HG02973 (cell line): ENCODE measurements around the gene ZSCAN5C.
"Not testable (repeated sequence)": the region's sequence is repeated elsewhere in the genome, so short reads cannot be mapped to it uniquely, and the experiment has no call there.

Experiments
- ATAC-seq: cut with Tn5 transposase; IDR thresholded peaks from one replicate; pipeline ENCODE4 v1.9.1; 2021; ENCODE audit warnings: moderate library complexity; ENCODE audit not compliant: unreplicated experiment

Gene ZSCAN5C

GRCh38 chr19:56201973-56202372, at the start of gene ZSCAN5C:
TSS of gene ZSCAN5C (plus strand) at chr19:56202273. CDS start at chr19:56205914, 3,641 bp downstream.
- ATAC-seq = no peak

GRCh38 chr19:56152644-56153043, 49.4 kb upstream of the ZSCAN5C start:
- ATAC-seq = no peak

- no peak for ATAC-seq
Observed at GRCh38 chr19:56153507-56153906, 48.6 kb upstream of the ZSCAN5C start.

DNA sequence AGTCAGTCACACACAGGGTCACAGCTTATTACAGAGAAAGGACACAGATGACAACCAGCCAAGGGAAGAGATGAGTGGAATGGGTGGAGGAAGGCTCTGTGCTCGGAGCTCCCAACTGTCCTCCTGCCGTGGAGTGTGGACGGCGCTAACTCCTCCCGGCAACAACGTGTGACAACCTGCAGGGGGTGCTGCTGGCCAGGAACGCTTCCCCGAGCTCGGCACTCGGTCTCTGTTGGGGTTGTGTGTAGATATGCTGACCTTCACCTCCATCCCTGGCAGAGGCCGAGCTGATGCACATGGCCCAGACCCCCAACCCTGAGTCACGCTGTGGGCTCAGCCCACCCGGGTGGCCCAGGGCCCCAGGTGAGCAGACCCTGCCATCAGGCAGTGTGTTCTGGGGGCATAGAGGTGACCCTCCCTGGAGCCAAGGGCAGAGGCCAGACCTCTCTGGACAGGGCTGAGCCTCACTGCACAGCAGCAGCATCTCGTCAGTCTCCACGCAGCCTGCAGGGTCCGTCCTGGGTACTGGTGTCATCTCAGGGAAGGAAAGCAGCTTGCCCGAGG, 46.9 kb upstream of the ZSCAN5C start:
- ATAC-seq = no peak

DNA sequence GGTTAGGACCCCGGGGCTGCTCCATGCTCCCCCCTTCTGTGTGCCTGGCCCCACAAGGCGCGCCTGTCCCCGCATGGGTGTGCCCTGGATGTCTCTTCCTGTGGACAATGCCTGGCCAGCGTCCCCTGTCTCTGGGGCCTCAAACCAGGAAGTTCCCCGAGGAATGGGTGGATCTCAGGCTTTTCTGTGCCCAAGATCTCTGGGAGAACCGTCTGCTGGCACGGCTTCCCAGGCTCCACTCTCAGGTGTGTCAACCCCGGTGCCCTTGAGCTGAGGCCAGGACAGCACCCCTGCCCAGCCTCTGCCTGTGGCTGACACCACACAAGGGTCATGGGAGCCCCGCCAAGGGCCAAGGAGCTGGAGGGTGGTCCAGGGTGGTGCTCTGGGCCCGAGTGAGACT, 45.3 kb upstream of the ZSCAN5C start:
- ATAC-seq = no peak

DNA sequence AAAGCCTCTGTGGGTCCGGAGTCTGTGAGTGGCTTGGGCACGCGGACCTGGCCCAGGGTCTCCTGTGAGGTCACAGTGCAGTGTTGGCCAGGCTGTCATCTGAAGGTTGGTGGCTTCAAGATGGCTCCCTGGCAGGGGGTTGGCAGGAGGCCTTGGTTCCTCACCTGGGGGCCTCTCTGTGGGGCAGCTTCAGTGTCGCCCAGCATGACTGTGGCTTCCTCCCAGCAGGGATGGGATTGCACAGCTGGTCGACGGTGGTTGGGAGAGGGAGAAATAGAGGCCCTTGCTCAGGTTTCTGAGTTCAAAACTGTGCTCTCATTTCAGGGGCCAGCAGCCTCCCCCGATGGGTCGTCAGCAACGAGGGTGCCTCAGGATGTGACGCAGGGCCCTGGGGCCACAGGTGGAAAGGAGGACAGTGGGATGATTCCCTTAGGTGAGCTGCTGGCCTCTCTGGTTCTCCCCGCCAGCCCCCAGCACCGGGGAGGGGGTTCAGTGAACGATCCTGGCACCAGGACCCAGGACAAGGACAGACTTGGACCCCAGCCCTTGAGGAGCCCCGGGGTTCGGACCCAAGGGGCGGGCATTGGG, 43.8 kb upstream of the ZSCAN5C start:
- ATAC-seq = no peak

DNA sequence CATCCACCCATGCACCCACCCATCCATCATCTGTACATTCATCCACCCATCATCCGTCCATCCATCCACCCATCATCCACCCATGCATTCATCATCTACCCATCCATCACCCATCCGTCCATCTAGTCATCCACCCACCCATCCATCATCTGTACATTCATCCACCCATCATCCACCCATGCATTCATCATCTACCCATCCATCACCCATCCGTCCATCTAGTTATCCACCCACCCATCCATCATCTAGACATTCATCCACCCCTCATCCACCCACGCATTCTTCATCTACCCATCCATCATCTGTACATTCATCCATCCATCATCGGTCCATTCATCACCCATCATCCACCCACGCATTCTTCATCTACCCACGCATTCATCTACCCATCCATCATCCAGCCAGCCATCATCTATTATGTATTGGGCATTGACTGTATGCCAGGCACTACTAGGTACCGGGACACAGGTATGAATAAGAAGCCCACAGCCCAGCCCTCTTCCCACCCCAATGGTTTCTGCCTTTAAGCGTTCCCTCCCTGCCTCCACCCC, 43.0 kb upstream of the ZSCAN5C start:
- no peak for ATAC-seq

GRCh38 chr19:56159622-56160271, 42.3 kb upstream of the ZSCAN5C start:
- no peak for ATAC-seq

- ATAC-seq = no peak
Observed at GRCh38 chr19:56161534-56161933, 40.5 kb upstream of the ZSCAN5C start.

- ATAC-seq = no peak
Observed at GRCh38 chr19:56162258-56162657, 39.8 kb upstream of the ZSCAN5C start.

GRCh38 chr19:56163097-56163496, 39.0 kb upstream of the ZSCAN5C start:
- no peak for ATAC-seq

GRCh38 chr19:56167064-56167578, 35.0 kb upstream of the ZSCAN5C start:
- ATAC-seq = no peak

DNA sequence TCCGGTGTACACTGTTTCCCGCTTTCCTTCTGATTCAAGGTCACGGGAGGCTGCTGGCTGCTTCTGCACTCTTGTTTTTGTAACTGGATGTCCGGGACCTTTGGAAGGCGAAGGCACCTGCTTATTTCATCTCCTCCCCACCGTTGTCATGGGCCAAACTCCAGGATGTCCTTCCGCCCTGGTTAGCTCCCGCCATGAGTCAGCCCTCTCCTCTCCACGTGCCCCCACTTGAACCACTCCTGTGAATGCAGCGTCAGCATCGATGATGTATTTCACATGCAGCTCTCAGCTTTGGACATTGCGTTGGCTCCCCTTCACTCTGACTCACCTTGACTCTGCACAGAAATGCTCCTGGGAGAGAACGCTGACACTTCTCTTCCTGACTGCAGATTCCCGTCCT, 31.8 kb upstream of the ZSCAN5C start:
- no peak for ATAC-seq

GRCh38 chr19:56174086-56174485, 28.0 kb upstream of the ZSCAN5C start:
- no peak for ATAC-seq

GRCh38 chr19:56174550-56174949, 27.5 kb upstream of the ZSCAN5C start:
- ATAC-seq = no peak

DNA sequence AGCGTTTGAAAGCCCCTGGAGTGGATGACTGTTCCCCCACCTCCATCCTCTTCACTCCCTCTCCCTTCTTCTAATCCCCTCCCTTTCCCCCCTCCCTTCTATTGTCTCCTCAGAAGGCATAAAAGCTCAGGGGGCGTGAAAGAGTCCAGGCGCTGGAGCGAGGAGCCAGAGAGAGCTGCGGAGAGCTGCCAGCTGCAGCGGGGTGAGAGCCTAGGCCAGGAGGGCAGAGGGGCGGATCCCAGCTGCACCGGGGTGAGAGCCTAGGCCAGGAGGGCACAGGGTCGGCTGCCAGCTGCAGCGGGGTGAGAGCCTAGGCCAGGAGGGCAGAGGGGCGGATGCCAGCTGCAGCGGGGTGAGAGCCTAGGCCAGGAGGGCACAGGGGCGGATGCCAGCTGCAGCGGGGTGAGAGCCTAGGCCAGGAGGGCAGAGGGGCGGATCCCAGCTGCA, 26.2 kb upstream of the ZSCAN5C start, which contains the start of gene GALP:
TSS of gene GALP (plus strand) at position 148 of the 447 bp plus-strand sequence. CDS start 1,101 bp downstream, outside the sequence.
- ATAC-seq = not testable (repeated sequence)

- not testable (repeated sequence) for ATAC-seq
Observed at GRCh38 chr19:56176310-56176709, 25.8 kb upstream of the ZSCAN5C start.

DNA sequence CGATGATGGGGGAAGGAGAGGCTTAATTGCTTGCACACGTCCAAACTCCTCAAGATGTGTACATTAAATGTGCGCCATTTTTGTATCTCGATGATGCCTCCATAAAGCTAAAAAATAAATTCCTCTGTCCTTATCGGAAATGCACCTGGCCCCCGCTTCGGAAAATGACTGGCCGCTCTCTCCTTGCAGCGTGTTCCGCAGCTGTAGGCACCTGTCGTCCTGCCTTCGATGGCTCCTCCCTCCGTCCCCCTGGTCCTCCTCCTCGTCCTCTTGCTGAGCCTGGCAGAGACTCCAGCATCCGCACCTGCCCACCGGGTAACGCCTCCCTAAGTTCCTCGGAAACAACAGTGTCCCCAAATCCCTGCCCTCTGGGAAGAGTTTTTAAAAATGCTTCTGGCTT, 25.2 kb upstream of the ZSCAN5C start:
- ATAC-seq = no peak

DNA sequence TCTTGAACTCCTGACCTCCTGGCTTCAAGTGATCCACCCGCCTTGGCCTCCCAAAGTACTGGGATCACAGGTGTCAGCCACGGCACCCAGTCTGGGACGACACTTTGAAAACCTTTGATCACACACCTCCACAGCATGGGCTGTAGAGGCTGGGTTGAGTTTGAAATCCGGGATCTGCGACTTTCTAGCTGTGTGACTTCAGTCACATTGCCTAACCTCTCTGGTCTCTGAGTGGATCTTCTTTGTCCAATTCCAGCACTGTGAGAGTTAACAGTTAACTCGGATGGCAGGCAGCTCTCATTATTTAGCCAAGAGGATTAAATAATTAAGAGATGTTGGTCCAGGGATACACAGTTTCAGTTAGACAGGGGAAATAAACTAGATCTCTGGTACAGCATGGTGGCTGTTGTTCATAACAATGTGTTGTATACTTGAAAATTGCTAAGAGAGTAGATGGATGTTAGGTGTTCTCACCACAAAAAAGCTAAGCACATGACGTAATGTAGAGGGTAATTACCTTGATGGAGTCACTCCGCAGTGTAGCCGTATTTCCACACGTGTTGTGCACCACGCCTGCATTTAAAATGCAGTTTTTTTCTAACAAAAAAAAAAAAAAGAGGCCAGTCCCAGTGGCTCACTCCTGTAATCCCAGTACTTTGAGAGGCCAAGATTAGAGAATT, 24.4 kb upstream of the ZSCAN5C start:
- ATAC-seq = no peak

- no peak for ATAC-seq
Observed at GRCh38 chr19:56189785-56190184, 12.3 kb upstream of the ZSCAN5C start.

DNA sequence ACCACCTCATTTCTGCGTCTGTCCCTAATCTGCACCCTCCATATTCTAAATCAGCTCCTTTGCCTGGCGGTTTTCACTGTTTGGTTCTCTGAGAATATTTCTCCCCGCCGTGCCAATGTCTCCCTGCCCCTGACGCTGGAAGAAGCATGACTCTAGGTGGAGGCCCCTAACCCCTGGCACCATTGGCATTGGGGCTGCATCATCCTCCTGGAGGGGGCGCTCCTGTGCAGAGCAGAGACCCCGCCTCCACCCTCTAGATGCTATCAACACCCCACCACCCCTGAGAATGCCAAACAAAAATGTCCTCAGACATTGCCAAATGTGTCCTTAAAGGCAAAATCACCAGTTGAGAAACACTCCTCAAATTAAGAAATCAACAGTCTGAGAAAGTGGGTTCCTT, 11.0 kb upstream of the ZSCAN5C start:
- ATAC-seq = no peak
